Measurements from ENCODE around the gene JAG1.

JAG1 gene

DNA sequence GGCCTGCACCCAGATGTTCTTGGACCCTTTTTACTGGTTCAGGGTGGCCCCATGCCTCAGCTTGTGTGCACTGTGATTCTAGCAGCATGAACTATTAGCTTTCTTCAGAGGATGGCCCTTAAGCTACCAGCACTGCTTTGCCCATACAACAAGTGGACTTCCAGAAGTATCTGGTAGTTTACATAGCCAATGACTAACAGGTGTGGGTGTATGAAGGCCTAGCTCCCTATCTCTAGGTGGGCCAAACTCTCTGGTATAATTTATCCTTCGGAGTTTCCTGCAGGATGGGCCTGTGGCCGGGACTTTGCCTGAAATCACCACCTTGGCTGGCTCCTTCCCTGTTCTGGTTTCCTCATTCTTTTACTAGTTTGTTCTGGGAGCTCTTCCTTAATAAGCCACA, 26.1 kb upstream of the JAG1 start:
- in situ Hi-C loops (cut with HindIII; ENCODE audit: low sequenced_read_pairs): no loop called here

DNA sequence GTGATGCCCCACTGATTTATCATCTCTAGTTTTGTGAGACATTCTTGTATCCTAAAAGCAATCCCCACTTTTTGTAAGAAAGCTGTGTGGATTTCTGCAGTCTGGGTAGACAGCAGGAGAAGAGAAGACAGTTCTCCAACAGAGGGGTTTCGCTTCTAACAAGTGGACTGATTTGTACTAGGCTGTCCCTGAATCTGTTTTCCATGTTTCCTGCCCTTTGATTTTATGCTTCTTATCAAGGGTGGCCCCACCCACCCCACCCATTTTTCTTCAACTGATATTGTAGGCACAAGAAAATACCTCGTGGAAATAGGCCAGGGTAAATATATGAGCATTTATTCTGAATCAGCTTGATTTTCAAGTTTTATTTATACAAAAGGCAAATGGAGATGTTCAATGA, 25.7 kb upstream of the JAG1 start:
- in situ Hi-C loops (cut with HindIII; ENCODE audit: low sequenced_read_pairs): no loop called here

DNA sequence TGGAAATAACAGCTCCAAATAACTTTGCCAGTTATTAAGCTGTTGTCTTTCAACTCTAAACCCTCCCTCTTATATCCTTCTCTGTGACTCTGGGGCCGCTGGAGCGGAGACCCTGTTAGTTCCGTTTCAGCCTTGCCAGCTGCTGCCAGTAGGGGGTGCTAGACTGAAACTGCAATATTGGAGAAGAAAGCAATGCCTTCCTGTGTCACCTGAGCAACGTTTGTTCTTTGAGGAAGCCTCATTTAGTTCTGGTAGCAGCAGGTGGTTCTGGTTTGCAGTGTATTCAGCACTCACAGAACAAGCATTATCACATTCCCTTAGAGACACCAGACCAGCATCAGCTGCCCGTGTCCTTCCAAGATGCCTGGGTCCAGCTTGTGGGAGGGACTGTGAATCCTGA, 22.9 kb upstream of the JAG1 start:
- in situ Hi-C loops (cut with HindIII; ENCODE audit: low sequenced_read_pairs): no loop called here

DNA sequence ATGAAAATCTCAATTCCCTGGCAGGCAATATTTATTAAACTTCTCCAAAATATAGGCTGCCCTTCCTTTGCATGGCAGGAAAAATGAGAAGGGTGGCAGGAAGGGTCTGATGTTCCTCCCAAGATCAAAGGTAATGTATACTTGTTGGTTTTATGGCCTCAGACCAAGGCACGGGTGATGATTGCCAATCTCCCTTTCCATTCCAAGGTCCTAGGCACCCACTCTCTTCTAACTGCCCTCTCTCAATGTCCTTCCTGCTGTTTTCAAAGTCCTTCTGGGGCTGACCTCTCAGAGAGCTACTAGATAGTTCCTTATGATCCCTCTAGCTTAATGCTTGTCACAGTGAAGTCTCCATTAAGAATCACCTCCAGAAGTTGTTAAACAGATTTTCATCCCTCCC, 15.6 kb upstream of the JAG1 start:
- in situ Hi-C loops (cut with HindIII; ENCODE audit: low sequenced_read_pairs): no loop called here

DNA sequence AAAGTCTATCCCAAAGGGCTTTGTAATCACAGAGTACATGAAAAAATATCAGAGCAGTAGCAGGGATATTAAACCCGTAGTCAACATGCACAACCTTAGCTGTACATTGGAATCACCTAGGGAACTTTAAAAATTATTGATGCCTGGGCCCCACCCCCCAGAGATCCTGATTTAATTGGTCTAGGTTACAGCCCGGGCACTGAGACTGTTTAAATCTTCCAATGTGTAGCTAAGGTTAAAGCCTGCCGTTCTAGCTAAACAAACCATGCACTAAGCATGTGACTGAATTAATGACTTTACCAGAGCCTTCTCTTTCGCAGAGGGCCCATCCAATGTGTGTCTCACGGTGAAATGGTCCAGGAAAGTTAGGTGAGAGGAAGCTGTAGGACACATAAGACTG, 14.1 kb upstream of the JAG1 start:
- in situ Hi-C loops (cut with HindIII; ENCODE audit: low sequenced_read_pairs): no loop called here

DNA sequence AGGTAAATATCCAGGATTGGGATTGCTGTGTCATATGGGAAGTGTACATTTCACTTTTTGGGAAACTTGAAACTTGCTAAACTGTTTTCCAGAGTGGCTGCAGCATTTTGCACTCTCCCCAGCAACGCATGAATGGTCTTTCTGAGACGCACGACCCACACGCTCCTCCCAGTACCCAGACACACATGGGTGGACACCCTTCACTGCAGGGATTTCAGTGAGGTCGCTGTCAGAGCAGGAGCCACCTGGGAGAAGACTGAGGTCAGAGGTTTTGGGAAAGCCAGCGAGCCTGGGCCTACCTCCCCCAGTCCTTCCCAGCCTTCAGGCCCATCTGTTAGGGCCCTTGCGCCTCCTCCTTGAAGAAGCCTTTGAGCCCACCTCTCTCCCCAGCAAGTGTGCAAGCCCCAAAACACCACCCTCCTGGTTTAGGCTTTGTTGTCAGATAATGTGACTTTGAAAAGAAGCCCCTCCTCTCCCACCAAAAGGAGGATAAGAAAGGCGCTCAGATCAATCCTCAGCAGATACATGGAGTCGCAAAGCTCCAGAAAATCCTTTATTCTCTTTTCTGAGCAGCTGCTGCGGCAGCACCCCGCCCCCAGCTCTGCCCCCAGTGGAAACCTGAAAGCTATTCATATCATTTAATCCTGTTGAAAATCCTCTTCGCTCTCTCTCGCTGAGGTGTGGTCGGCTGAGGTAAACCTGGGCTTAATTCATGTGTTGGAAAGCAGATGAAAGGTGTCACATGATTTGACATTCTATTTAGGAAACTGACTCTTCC, 12.7 kb upstream of the JAG1 start:
- in situ Hi-C loops (cut with HindIII; ENCODE audit: low sequenced_read_pairs): no loop called here

DNA sequence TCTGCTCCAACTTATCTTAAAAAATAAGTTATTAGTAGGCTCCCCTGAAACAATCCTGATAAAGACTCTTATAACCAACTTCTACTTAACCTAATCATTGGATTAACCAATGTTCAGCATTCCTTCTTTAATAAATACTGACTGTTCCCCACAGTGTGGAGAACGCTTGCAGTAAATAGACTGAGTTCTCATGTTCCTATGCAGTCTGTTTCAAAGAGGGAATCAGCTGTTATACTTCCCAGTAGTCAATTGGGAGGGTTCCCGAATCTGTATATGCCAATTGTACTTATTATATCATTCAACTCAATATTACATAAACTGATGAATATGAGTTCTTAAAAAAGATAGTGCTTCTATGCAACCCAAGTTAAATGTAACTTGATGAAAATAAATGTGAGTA, 9.7 kb upstream of the JAG1 start:
- in situ Hi-C loops (cut with HindIII; ENCODE audit: low sequenced_read_pairs): no loop called here

DNA sequence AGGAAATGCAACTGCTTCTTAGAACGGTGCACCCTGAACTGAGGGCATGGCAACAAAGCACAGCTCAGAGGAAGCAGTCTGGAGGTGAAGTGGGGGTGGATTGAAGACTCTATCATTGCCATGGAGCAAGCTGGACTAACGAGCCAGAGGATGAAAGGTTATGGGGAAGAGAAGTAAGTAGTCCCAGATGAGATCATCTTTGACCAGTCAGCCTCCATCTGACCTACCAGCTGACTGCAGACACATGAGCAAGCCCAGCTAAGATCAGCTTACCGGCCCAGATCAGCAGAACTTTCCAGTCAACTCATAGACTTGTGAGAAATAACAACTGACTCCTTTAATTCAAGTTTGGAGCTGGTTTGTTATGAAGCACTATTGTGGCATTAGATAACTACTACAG, 9.1 kb upstream of the JAG1 start:
- in situ Hi-C loops (cut with HindIII; ENCODE audit: low sequenced_read_pairs): no loop called here

DNA sequence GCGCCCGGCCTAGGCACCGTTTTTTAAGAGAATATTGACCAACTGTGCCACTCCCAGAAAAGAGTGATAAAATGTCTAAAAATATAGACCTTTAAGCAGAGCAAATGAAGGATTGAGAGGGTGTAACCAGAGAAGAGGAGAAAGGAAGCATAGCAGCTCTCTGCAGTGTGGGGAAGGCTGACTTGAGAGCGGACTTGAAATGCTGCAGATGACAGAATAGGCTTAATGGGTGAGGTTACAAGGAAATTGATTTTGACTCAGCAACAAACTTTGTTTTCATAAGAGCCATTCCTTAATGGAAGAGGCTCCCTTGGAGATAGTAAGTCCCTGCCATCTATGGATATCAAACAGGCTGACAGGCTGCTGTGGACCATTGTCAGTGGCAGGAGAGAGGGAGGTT, 7.7 kb upstream of the JAG1 start:
- in situ Hi-C loops (cut with HindIII; ENCODE audit: low sequenced_read_pairs): no loop called here

DNA sequence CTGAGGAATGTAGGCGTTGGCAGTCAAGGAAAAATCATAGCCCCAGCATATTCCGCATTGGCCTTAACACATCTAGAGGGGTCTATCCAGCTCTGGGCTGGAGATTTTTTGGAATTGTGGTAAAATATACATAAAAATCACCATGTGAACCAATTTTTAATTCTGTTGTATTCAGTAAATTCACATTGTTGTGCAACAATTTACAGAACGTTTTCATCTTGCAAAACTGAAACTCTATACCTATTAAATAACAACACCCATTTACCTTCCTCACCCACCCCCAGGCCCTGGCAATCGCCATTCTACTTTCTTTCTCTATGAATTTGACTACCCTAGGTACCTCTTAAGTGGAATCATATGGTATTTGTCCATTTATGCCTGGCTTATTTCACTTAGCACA, 6.8 kb upstream of the JAG1 start:
- in situ Hi-C loops (cut with HindIII; ENCODE audit: low sequenced_read_pairs): no loop called here

DNA sequence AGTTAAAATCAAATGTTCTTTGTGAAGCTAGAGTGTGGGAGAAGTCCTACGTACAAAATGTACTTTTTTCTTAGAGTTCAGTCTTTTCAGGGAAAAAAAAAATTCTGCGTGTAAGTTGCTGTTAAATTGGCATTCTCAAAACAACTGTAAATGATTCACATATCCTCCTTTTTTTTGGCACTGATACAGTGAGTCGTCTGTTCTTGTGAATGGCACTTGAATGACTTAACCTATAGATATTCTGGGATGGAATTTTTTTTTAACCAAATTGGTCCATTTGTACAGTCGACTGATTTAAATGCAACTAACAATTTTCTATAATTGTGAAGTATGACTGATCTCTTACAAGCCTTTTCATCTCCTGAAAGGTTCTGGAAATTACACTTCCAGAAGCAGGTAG, 5.5 kb upstream of the JAG1 start:
- in situ Hi-C loops (cut with HindIII; ENCODE audit: low sequenced_read_pairs): loop anchor here (10.0 kb wide), 1 partner anchor 596 kb away; no protein-coding TSS in a partner anchor

DNA sequence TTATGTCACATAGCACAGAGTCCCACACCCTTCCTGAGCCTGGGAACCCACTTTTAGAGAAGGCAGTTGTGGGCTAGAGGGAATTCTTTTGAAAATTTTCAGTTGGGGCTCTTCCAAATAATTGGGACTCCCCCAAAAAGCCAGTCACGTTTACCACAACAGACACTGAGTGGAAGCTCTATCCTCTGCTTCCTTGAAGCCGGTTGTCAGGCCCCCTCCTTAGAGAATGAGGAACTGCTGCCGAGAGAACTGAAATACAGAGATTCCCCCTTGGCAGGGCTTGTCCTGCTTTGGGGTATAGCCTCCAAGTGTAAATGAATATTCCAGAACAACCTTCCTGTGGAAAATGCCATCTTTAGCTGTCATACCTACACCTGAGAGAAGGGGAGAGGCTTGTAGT, 2.7 kb upstream of the JAG1 start:
- in situ Hi-C loops (cut with HindIII; ENCODE audit: low sequenced_read_pairs): loop anchor here (10.0 kb wide), 1 partner anchor 598 kb away; no protein-coding TSS in a partner anchor

DNA sequence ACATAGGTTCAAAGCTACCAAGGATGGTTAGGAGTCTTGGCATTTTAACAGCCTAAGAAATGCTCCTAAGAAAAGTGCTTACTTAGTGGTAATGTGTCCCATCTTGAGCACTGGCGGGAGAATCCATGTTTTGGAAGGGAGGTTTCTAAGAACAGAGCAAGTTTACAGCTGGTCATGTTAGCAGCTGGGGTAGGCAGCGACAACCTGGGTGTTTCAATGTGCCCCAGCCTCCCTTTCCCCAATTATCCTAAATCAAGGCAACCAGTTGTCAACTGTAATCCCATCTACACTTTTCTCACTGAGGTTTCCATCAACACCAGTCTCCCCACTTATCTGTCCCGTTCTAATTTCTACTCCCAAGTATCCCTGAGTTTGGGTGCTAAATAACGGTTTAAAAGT, 1.6 kb upstream of the JAG1 start:
- in situ Hi-C loops (cut with HindIII; ENCODE audit: low sequenced_read_pairs): loop anchor here (10.0 kb wide), 1 partner anchor 599 kb away; no protein-coding TSS in a partner anchor

DNA sequence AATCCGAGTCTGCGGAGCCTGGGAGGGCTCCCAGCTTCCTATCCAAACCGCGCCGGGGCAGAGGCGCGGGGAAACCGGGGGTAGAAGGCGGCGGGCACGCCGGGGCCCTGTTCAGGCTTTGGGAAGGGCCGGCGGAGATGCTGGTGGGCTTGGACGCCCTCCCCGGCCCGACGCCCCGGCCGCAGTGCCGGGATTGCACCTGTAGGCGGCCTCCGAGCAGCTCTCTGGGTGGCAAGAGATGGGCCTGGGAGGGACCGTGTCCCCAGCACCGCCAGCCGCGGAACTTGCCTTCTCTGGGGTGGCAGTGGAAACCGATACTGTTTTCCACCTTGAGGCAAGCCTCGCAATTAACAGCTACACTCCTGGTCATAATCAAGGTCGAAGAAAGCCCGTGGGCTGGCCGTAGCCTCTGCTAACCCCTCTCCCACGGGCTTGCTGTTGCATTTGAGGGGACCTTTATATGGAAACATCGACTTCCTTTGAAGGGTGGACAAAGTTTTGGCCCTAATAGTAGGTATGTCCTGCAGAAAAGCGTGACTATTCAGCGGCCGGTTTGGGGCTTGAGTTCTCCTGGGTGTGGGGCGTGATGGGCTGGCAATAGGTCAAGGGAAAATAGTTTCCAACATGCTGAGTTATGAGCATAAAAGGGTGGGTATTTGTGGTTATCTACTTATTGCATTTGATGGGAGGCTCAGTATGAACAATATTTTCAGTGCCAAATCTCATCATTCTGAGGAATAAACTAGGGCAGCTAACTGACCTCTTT, 1.1 kb upstream of the JAG1 start:
- in situ Hi-C loops (cut with HindIII; ENCODE audit: low sequenced_read_pairs): loop anchor here (10.0 kb wide), 1 partner anchor 600 kb away; no protein-coding TSS in a partner anchor

DNA sequence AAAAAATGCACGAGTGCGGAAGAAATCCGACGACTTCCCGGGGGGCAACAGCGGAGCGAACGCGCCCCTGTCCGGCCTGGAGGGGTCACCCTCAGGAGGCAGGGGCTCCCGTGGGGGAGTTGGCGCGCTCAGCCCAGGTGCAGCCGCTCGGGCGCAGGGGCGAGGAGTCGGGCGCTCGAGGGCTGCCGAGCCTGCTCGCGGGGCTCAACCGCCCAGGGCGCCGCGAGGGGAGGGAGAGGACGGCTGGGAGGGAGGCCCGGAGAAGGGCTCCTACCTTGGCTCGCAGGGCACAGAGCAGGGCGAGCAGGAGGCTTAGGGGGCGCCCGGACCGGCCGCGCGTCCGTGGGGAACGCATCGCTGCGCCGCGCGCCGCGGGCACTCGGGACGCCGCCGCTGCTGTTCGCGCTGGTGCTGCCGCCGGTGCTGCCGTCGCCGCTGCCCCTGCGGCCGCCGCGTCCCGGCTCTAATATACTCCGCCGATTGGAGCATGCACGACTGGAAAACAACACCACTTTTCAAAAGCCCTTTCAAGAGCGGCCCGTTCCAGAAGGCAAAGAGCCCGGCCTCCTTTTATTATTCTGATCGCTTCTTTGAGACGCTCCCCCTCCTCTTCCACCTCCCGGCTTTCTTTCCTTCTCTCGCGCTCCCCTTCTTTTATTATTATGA, 490 bp downstream of the JAG1 start:
- in situ Hi-C loops (cut with HindIII; ENCODE audit: low sequenced_read_pairs): loop anchor here (10.0 kb wide), 1 partner anchor 601 kb away; no protein-coding TSS in a partner anchor

DNA sequence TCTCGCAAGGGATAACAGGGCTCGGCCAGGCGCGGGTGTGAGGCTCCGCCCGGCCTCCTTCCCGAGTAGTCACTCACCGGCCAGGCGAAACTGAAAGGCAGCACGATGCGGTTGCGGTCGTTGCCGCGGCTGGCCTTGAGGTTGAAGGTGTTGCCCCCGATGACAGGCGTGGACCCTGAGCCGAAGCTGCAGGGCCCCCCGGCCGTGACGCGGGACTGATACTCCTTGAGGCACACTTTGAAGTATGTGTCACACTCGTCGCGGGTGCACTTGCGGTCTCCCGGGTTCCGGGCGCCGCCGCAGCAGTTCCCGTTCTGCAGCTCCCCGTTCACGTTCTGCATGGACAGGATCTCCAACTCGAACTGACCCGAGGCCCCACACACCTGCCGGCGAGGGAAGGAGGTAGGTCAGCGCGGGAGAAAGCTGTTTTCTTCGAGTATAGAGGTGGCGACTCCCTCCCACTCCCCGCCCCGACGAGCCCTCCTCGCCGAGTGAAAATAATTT, 1.1 kb downstream of the JAG1 start:
- in situ Hi-C loops (cut with HindIII; ENCODE audit: low sequenced_read_pairs): loop anchor here (10.0 kb wide), 1 partner anchor 602 kb away; no protein-coding TSS in a partner anchor

DNA sequence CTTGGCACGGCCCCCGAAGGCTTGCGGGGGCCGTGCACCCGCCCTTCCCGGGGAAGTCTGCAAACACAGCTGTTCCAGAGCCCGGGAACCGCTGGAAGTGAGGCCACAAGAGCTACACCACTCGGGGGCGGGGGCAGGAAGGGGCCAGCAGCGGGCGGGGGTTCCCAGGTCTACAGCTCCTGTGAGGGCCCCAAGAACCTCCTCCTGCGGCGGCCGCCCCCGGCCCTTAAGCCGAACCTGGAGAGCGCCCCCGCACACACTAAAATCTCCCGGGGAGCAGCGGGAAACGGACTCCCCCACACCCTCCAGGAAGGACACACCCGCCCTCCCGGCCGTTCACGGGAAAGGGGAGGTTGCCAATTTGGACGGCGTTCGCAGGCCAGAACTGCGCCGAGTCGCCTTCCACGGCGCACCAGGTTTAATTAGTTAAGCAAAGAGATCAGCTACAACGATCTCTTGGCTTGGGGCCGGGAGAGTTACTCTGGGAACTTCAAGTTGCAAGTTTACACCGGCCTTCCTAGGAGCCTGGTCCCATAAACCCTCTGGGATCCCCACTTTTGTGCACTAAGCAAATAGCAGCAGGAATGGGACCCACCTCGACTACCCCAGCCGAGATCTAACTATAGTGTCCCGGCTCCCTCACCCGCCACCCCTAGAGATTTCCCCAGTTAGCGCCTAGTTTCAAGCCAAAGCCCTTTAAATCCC, 1.7 kb downstream of the JAG1 start:
- in situ Hi-C loops (cut with HindIII; ENCODE audit: low sequenced_read_pairs): loop anchor here (10.0 kb wide), 1 partner anchor 603 kb away; no protein-coding TSS in a partner anchor

DNA sequence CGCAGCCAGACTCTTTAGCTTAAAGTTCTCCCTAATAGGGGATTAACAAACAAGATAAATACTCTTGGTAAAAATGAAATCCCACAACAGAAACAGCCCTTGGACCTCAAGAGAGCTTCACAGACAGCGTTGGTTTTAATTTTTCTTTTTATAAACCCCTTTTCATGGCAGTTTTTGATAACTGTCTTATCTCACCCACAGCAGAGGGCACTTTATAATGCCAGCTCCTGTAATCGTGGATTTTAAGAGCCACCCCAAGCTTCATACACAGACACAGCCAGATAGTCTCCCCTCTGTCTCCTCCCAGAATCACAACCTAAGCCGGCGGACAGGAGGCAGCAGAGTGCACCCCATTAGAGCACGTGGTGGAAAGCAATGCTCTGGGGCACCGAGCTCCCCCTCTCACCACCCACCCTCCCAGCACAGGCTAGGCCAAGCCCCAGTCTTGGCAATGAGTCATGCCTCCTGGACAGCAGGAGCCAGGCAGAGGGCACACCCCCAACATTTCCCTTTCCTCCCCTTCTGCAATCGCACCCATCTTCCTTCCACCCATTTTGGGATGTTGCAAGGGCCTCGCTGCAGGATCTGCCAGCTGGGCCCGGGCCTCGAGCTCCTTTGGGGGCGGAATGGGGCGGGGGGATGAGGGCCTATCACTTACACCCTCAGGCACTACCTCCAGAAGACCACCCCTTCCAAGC, 2.4 kb downstream of the JAG1 start:
- in situ Hi-C loops (cut with HindIII; ENCODE audit: low sequenced_read_pairs): loop anchor here (10.0 kb wide), 1 partner anchor 603 kb away; no protein-coding TSS in a partner anchor

DNA sequence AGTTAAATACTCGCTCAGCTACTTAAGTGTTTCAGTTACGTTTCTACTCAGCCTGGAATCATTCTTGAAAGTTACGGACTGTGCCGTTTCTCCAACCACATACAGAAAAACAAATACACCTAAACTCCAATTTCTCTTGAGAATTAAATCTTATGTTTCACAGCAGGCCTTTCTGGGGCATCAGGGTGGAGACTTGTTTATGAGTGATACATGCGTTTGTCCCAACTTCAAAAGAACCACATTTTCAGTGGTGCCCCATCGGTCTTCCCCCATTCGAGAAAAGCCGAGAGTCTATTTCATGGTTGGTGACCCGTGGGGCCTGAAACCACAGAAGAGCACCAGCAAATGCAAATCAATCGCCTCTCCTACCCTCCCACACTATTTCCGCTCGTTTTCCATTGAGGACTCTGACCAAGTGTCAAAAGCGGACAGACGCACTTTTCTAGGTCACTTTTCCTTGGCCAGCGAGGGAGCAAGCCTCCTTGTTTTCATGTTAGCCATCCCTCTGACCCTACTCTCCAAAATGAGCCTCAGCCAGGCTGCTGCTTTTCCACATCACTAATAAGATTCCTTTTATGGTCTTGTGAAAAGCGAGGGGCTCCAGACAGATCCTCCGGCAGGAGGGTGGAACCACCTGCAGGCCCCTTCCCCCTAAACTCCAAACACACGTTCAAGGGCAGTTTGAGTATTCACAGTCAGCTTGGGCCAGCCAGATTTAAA, 3.1 kb downstream of the JAG1 start:
- in situ Hi-C loops (cut with HindIII; ENCODE audit: low sequenced_read_pairs): loop anchor here (10.0 kb wide), 1 partner anchor 604 kb away; no protein-coding TSS in a partner anchor

Measured in endothelial cell of hepatic sinusoid (primary cell).